ENCODE measurements around the gene ASAH2B.

DNA sequence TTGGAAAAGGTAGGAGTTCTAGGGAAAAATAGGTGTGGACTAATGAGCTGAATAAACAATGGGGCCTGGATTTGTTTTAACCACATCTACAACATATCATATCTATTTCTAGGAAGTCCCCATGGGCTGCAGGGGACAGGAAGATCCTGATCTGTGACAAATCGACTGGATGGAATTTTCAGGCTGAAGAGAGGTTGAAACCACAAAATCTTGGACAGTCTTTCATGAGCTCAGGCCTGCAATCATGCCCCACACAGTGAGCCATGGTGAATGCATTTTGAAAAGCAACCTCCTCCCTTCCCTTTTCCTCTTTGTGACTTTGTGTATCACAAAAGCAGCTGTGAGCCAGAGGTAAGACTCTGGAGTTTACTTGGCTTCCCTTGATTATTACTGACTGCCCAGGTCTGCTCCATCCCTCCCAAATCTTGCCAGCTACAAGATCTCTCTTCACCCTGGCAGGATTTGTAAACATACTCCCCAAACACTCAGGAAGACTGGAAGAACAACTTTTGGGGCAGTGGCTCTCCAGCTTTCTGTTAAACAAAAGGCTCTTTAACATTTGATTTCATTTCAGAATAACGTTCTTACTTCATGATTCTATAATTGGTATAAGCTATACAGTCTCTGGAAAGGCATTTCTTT, 66.4 kb downstream of the ASAH2B start:
- TF ChIP-seq, protein P1, sequence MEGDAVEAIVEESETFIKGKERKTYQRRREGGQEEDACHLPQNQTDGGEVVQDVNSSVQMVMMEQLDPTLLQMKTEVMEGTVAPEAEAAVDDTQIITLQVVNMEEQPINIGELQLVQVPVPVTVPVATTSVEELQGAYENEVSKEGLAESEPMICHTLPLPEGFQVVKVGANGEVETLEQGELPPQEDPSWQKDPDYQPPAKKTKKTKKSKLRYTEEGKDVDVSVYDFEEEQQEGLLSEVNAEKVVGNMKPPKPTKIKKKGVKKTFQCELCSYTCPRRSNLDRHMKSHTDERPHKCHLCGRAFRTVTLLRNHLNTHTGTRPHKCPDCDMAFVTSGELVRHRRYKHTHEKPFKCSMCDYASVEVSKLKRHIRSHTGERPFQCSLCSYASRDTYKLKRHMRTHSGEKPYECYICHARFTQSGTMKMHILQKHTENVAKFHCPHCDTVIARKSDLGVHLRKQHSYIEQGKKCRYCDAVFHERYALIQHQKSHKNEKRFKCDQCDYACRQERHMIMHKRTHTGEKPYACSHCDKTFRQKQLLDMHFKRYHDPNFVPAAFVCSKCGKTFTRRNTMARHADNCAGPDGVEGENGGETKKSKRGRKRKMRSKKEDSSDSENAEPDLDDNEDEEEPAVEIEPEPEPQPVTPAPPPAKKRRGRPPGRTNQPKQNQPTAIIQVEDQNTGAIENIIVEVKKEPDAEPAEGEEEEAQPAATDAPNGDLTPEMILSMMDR (IDR thresholded peaks at IDR 0.05): no peak
- TF ChIP-seq POLR2AphosphoS5 (IDR thresholded peaks at IDR 0.05; ENCODE audit: low read depth, low read length): no peak
- TF ChIP-seq, protein P2, sequence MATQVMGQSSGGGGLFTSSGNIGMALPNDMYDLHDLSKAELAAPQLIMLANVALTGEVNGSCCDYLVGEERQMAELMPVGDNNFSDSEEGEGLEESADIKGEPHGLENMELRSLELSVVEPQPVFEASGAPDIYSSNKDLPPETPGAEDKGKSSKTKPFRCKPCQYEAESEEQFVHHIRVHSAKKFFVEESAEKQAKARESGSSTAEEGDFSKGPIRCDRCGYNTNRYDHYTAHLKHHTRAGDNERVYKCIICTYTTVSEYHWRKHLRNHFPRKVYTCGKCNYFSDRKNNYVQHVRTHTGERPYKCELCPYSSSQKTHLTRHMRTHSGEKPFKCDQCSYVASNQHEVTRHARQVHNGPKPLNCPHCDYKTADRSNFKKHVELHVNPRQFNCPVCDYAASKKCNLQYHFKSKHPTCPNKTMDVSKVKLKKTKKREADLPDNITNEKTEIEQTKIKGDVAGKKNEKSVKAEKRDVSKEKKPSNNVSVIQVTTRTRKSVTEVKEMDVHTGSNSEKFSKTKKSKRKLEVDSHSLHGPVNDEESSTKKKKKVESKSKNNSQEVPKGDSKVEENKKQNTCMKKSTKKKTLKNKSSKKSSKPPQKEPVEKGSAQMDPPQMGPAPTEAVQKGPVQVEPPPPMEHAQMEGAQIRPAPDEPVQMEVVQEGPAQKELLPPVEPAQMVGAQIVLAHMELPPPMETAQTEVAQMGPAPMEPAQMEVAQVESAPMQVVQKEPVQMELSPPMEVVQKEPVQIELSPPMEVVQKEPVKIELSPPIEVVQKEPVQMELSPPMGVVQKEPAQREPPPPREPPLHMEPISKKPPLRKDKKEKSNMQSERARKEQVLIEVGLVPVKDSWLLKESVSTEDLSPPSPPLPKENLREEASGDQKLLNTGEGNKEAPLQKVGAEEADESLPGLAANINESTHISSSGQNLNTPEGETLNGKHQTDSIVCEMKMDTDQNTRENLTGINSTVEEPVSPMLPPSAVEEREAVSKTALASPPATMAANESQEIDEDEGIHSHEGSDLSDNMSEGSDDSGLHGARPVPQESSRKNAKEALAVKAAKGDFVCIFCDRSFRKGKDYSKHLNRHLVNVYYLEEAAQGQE (IDR thresholded peaks at IDR 0.05; ENCODE audit: insufficient read depth in 1 of 2, low read depth in 2 of 2, low read length in 1 of 2): no peak

Measured in Panc1 (cell line).